Activated effector memory CD4-positive, alpha-beta T cell treated with anti-CD3 and anti-CD28 coated beads, Interleukin-2, amount 50 U/mL, for 16 hours (primary cell): ENCODE data around the gene SLC2A9.

ENCODE experiments used
- DNase-seq: peaks from one replicate; pipeline ENCODE4 v3.0.0-alpha.2; 2020

Gene SLC2A9

GRCh38 chr4:10018818-10019461 is 2.4 kb downstream of the SLC2A9 start:
- DNase-seq = peak; percentile 96

DNA sequence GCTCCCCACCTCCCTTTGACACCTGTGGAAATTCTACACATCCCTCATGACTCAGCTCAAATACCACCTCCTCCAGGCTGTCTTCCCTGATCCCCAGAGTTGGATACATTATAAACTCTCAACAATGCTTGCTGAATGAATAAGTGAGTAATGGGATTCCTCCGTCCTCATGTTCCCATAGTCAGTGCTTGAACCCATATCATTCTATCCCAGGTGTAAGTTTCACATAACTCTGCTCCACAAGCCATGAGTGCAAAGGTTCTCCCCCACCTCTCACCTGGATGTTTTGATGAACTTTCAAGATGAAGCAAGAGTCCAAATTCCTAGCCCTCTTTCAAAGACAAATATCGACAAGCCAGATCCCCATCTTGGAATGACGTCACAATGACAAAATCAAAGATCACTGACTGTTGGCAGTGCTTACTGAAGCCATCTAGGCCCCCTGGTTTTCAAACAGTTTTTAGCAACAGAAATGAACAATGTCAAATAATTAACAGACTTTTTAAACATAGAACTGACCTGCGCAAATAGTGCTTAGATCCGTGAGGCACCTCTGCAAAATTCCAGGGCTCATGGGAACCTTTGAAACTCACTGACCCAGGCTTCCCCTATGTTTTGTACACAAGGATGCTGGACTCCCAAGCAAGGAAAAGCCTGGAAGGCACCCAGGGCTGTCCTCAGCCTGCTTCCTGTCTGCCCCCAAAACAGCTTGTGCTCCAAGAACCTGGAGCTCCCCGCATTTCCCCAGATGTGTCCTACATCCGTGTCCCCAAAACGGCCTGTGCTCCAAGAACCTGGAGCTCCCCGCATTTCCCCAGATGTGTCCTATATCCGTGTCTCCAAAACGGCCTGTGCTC is 4.0 kb downstream of the SLC2A9 start:
- no peak for DNase-seq

DNA sequence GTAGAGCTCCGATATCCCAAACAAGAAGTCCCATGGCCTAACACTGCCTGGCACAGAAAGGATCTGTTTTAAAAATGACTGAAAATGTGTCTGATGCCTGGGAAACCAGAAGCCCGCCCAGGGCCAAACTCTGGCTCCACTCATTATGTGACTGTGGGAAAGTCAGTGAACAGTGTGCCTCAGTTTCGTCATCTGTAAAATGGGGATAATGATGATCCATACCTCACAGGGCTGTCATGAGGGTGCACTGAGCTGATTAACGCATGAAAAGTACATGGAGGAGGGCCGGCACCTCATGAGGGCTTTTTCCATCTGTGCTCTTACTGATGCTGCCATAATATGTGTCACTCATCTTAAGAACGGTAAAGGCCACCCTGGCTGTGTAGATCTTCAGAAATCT is 5.1 kb downstream of the SLC2A9 start:
- no peak for DNase-seq

- no peak for DNase-seq
These were observed 6.0 kb downstream of the SLC2A9 start for GRCh38 chr4:10015140-10015753.

- no peak for DNase-seq
These were observed 7.6 kb downstream of the SLC2A9 start for GRCh38 chr4:10013722-10014121.

GRCh38 chr4:10011885-10012284 is 9.4 kb downstream of the SLC2A9 start:
- DNase-seq = no peak

- no peak for DNase-seq
These were observed 10.0 kb downstream of the SLC2A9 start for GRCh38 chr4:10011277-10011676.

DNA sequence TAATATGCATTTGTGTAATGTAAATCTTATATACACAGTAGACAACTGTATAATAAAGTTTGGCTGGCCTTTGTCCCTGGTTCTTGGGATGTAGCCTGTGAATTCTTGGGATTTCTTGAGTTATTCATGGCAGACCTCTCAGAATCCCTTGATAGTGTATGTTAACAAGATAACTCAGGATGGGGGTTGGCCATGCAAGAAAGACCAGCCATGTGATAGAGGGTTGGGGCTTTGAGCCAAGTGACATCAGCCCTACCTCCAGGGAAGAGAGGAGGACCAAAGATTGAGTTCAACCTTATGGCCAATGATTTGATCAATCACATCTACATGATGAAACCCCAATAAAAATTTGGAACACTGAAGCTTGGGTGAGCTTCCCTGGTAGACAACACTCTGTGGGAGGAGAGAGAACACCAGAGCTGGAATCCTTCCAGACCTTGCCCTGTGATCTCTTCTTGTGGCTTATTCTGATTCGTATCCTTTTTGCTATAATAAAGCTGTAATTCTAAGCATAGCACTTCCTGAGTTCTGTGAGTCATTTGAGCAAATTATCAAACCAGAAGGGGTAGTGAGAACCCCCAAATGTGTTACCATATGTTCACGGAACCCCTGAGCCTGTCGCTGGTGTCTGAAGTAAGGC is 11.3 kb downstream of the SLC2A9 start:
- no peak for DNase-seq

DNA sequence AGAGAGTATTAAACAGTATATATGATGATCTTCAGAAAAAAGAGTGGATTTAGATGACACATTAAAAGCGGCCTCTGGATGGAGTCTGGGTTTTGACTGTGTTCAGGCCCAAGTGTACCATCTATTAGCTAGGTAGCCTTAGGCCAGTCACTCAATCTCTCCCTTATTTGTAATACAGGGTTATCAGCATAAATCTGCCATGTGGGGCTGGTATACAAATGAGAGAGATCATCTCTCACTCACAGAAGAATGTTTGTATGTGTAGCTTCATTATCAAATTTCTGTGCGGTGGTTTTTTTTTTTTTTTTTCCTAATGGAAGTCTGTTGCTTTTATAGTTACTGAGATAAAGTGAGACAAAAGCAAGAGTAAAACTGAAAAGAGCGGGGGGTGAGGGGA is 12.7 kb downstream of the SLC2A9 start:
- DNase-seq = no peak

DNA sequence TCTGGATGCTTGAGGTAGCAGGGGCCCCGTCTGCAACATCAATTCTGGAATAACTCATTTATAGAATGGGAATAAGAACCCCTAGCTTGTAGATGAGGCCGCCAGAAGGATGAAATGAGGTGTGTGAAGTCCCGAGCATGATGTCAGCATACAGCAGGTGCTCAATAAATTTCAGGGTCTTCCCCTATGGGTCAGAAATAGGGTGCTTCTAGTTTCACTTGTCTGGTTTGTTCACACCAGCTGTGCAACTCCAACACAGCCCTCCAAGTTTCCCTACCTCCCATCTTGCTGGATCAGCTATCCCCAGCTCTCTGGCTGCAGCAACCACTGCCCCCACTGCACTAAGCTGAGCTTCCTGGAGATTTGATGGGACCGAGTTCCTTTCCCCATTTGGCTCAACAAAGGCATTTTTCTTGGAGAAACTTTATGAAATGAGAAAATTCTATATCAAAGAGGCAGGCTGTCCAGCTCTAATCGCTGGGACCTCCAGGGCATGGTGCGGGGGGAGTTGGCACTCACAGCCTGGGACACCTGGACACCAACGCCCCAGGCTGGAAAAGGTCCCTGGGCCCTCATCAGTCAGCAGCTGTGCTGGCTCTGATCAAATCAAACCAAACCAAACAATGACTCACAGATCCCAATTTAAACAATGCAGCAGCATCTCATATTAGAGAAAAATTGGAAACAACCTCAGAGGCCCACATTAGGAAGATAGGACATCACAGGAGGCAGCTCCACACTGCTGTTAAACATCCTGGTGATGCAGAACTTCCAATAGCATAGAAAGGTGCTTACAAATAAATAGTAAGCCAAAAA is 13.3 kb downstream of the SLC2A9 start:
- no peak for DNase-seq

DNA sequence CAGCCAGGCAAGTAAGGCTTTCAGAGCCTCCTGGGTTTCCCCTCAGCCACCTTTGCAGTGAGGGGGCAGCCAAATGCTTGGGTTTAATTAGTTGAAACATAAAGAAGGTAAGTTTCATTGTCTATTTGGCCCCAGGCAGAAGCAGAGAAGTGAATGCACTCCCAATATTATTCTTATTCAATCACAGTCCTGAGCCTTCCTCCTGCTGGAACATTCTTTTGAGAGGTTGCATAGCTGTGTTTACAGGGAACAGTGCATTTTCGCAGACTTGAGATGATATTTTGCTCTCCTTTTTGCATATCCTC is 13.9 kb downstream of the SLC2A9 start:
- no peak for DNase-seq

GRCh38 chr4:10006601-10007435 is 14.5 kb downstream of the SLC2A9 start:
- DNase-seq = no peak

DNA sequence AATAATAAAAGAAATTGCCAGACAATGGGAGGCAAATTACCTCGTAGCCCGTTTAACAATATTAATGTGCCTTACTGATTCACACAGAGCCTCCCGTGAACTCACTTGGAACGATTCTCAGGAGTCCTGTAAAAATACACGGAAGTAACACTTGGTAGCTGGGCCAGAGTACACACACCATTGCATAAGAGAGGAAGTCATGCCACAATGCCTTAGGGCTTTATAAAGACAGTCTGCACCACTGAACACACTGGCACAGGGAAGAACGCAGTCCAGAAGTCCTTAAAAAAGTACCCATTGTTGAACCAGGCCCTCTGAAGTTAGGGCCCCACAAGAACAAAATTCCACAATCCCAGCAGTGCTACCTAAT is 15.1 kb downstream of the SLC2A9 start:
- DNase-seq = no peak

DNA sequence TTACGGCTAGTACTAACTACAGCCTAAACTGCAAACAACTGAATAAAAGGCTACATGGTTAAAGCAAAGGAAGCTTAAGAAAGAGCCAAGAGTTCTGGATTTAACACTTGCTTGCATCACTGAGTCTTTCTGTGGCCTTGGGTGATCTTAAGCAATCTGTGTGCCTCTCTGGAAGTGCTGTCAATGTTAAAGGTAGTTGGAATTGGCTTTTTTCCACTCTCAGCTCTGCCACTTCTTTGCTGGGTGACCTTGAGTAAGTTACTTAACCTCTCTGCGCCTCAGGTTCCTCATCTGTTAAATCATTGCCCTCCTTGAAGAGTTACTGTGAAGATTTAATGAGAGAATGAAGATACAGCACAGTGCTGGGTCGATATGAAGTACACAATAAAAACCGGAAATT is 15.7 kb downstream of the SLC2A9 start:
- no peak for DNase-seq

DNA sequence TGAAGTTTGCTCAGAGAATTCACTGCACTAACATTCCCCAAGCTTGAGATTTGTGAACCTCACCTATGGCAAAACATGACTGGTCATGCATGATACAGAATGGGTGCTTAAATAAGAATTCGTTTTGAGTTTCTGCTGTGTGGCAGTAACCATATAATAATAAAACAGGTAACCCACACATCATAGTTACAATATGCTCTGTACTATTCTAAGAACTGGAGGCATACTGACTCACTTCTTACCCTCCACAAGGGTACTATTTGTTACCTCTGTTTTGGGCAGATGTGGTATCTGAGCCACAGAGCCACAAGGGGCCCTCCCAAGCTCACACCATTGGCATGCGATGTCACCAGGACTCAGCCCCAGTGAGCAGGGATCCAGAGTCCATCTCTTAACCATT is 17.6 kb downstream of the SLC2A9 start:
- no peak for DNase-seq

- no peak for DNase-seq
These were observed 19.0 kb downstream of the SLC2A9 start for GRCh38 chr4:10002278-10002677.

DNA sequence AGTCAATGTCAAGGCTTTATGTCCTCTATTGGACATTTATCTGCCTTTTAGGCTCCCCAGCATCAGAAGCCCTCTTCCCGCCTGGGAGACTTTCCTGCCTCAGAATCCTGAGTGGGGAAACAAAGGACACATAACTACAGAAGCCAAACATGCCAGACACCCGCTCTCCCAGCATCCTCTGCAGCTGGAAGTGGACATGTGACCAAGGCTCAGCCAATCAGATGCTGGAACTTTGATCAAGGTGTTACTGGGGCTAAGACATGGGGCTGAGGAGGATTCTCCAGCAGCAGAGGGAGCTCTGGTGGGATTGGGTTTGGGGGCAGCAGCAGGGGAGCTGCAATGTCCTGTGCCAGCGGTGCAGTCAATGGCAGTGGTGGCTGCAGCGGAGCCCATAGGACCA is 19.5 kb downstream of the SLC2A9 start:
- DNase-seq = no peak

GRCh38 chr4:9999956-10000561 is 21.2 kb downstream of the SLC2A9 start:
- DNase-seq = no peak

- no peak for DNase-seq
These were observed 23.4 kb downstream of the SLC2A9 start for GRCh38 chr4:9997886-9998285.

DNA sequence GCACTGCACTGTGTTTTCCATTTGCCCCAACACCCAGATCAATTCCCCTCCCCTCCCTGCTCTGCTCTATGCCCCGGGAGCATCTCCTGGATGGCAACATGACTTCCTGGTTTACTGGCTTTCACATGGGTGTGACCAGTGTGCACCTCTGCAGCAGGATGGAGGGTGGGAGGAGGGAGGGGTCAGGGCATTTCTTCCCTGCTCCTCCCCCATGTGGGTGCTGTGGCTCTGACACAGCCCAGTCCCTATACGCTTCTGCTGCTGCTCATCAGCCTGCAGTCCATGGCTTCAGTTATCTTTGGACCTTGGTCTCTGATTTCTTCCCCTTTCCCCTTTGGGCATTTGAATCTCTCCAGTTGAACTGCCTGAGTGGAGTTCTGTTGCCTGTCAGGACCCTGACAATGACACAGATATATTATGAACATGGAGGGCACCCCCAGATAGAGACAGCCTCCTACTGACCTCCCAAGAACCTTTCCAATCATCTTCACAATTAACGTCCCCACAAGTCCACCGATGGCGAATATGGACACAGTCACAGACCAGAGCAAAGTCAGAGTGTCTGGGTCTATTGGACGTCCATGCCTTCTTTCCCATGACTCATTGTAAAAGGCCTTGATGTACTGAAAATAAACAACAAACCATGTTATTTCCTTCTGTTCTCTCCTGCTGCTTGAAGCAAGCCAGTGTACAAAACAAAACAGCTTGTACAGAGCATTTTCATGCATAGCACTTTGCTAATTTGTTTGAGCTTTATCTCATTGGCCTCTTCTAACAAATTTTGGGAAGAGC is 24.8 kb downstream of the SLC2A9 start:
- DNase-seq = no peak
